K562 (cell line): Measurements from ENCODE around the gene IDH1. TPM values are rescaled to one million over a fixed set of nuclear protein-coding genes. Genes with fewer than 3 reads are reported as not detected.

Experiments used
- CAMTA2 ChIP-seq: fragments of 250-450 bp; sonication (Bioruptor Pico); conservative IDR thresholded peaks from 2 replicates; pipeline ENCODE4 v1.5.1; 2022
- CBFA2T2 ChIP-seq: fragments of 450-650 bp; conservative IDR thresholded peaks from 2 replicates; pipeline ENCODE4 v1.6.1; 2017; ENCODE audit warnings: mild to moderate bottlenecking
- ELF2 ChIP-seq: fragments of 250-450 bp; sonication (Bioruptor Pico); IDR thresholded peaks from 2 replicates; pipeline ENCODE4 v1.5.0; 2021; ENCODE audit warnings: mild to moderate bottlenecking
- ERF ChIP-seq: fragments of 450-650 bp; formaldehyde crosslinking; IDR thresholded peaks from 2 replicates; pipeline ENCODE4 v1.4.0; 2020; ENCODE audit warnings: mild to moderate bottlenecking, mixed read lengths
- EWSR1 ChIP-seq: fragments of 450-650 bp; IDR thresholded peaks from 2 replicates; pipeline ENCODE4 v1.6.1; 2018; ENCODE audit warnings: borderline replicate concordance, mild to moderate bottlenecking, low read depth, moderate library complexity; ENCODE audit not compliant: partially characterized antibody
- FOSL1 ChIP-seq: fragments of 200-800 bp; sonication (Bioruptor generic); conservative IDR thresholded peaks from 2 replicates; pipeline ENCODE4 v1.6.1; 2016; ENCODE audit warnings: missing genetic modification characterization, missing compliant biosample characterization
- HCFC1 ChIP-seq: IDR thresholded peaks from 2 replicates; pipeline ENCODE4 v1.6.1; 2012; ENCODE audit warnings: low read depth, low read length, improper control_type of control experiment
- HMBOX1 ChIP-seq: sonication (generic); IDR thresholded peaks from 2 replicates; pipeline ENCODE4 v1.6.1; 2016
- IRF1 ChIP-seq: sonication (generic); formaldehyde crosslinking; IDR thresholded peaks from 2 replicates; pipeline ENCODE4 v1.8.0; 2022; ENCODE audit warnings: missing genetic modification reagents, mild to moderate bottlenecking, borderline replicate concordance
- MEIS2 ChIP-seq: fragments of 450-650 bp; IDR thresholded peaks from 2 replicates; pipeline ENCODE4 v1.6.1; 2014; ENCODE audit warnings: mild to moderate bottlenecking; ENCODE audit not compliant: partially characterized antibody
- polyA plus RNA-seq, 8 experiments: library from polyadenylated mRNA; depleted of rRNA in 4 of 8; stranded (reverse) in 5 of 8; unstranded in 3 of 8; fragments of >200 nt; fragmentation: Nextera tagmentation in 2 of 8; fragmentation: Illumina TruSeq in 1 of 8; extraction: Ambion mirVana in 2 of 8; extraction: Trizol in 1 of 8; gene quantifications; 2 replicates each; pipeline versions ENCODE4 v1.2.1 to v1.2.3, GENCODE V29; 2011 to 2014; ENCODE audit warnings: inconsistent platforms in 1 of 8, missing spikeins in 1 of 8
- total RNA-seq, 7 experiments: library from RNA; depleted of rRNA in 6 of 7; stranded (reverse); fragments of >200 nt in 6 of 7; fragmentation: Illumina TruSeq in 2 of 7; extraction: Trizol in 2 of 7; gene quantifications; 2 replicates each; pipeline versions ENCODE4 v1.2.1 to v1.2.3, GENCODE V29; 2011 to 2021; ENCODE audit warnings: low replicate concordance in 1 of 7
- TF ChIP-seq, protein P1 (sequence below): fragments of 450-650 bp; formaldehyde crosslinking; conservative IDR thresholded peaks from 2 replicates; pipeline ENCODE4 v1.4.0; 2022; ENCODE audit warnings: mild to moderate bottlenecking, missing genetic modification characterization

Gene IDH1
- total and polyA plus RNA-seq, 9 of the 15 experiments (the other 6 are each of a cell fraction or from before 2014, with no cell fraction given), result 61.9 to 194 (median 101) TPM

GRCh38 chr2:208244422-208244821, 10.4 kb downstream of the IDH1 start (continued):
- TF ChIP-seq, protein P1, sequence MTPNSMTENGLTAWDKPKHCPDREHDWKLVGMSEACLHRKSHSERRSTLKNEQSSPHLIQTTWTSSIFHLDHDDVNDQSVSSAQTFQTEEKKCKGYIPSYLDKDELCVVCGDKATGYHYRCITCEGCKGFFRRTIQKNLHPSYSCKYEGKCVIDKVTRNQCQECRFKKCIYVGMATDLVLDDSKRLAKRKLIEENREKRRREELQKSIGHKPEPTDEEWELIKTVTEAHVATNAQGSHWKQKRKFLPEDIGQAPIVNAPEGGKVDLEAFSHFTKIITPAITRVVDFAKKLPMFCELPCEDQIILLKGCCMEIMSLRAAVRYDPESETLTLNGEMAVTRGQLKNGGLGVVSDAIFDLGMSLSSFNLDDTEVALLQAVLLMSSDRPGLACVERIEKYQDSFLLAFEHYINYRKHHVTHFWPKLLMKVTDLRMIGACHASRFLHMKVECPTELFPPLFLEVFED, result no peak
- no peak for TF ChIP-seq FOSL1 (tag)
- no peak for TF ChIP-seq HMBOX1
- TF ChIP-seq MEIS2, result no peak
- TF ChIP-seq EWSR1, result no peak
- TF ChIP-seq CBFA2T2, result no peak
- TF ChIP-seq HCFC1, result no peak
- TF ChIP-seq IRF1 (CRISPR knock-in tag), result no peak
- TF ChIP-seq ERF (CRISPR knock-in tag), result no peak
- TF ChIP-seq ELF2 (CRISPR knock-in tag), result no peak
- no peak for TF ChIP-seq CAMTA2 (CRISPR knock-in tag)
